SH-SY5Y (cell line): ENCODE measurements around the gene PAK4.

Experiments
- GATA2 ChIP-seq: IDR thresholded peaks from 2 replicates; pipeline ENCODE4 v1.6.1; 2011; ENCODE audit warnings: mild to moderate bottlenecking, low read depth, low read length
- GATA3 ChIP-seq: IDR thresholded peaks from 2 replicates; pipeline ENCODE4 v1.6.1; 2011; ENCODE audit warnings: low read depth, mild to moderate bottlenecking, low read length, moderate library complexity

The PAK4 gene

GRCh38 chr19:39197808-39198207, 72.2 kb downstream of the PAK4 start:
- TF ChIP-seq GATA2 = no peak
- no peak for TF ChIP-seq GATA3

GRCh38 chr19:39199025-39199424, 73.4 kb downstream of the PAK4 start:
- no peak for TF ChIP-seq GATA2
- TF ChIP-seq GATA3 = no peak

GRCh38 chr19:39200066-39200802, 74.6 kb downstream of the PAK4 start:
- no peak for TF ChIP-seq GATA3

- no peak for TF ChIP-seq GATA3
- TF ChIP-seq GATA2 = no peak
These were observed 75.2 kb downstream of the PAK4 start for GRCh38 chr19:39200803-39201115.

- TF ChIP-seq GATA3 (no peak), GATA2 (no peak)
These were observed 77.4 kb downstream of the PAK4 start for GRCh38 chr19:39202998-39203355.

GRCh38 chr19:39203372-39204341, 78.1 kb downstream of the PAK4 start, which contains the start of gene SYCN:
Gene SYCN, minus strand, starts transcription at chr19:39204263. Its CDS starts 9 bp downstream, at chr19:39204254.
- TF ChIP-seq GATA3 (no peak), GATA2 (no peak)

- TF ChIP-seq GATA3 (no peak), GATA2 (no peak)
These were observed 79.8 kb downstream of the PAK4 start for GRCh38 chr19:39205449-39205764.

- TF ChIP-seq GATA3 (no peak), GATA2 (no peak)
These were observed 80.5 kb downstream of the PAK4 start for GRCh38 chr19:39206122-39206521.

- no peak for TF ChIP-seq GATA2
- TF ChIP-seq GATA3 = no peak
These were observed 81.8 kb downstream of the PAK4 start for GRCh38 chr19:39207293-39207836.

GRCh38 chr19:39208175-39208795, 82.7 kb downstream of the PAK4 start:
- TF ChIP-seq GATA3 = no peak
- no peak for TF ChIP-seq GATA2

GRCh38 chr19:39209196-39209595, 83.6 kb downstream of the PAK4 start:
- TF ChIP-seq GATA2 = no peak
- TF ChIP-seq GATA3 = no peak

DNA sequence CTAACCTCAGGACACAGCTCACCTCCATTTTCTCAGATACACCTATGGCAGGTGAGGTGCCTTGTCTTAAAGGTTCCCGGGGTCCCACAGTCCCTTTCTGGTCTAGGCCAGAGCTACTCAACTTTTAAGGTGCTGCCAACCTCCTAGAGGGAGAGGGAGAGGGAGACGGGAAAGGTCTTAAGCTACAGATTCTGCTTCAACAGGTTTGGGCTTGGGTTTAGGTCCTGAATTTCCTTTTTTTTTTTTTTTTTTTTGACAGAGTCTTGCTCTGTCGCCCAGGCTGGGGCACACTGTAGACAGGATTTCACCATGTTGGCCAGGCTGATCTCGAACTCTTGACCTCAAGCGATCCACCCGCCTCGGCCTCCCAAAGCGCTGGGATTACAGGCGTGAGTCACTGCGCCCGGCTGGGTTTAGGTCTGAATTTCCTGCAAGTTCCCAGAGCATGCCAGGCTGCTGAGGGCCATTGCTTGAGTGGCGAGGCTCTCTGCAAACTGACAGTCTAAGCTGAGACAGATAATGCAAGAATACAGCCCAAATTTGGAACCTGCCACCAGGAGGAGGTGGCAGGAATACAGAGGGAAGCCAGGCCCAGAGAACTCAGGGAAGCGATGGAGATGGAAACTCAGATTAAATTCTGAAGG, 86.3 kb downstream of the PAK4 start:
- TF ChIP-seq GATA2 = no peak
- no peak for TF ChIP-seq GATA3

DNA sequence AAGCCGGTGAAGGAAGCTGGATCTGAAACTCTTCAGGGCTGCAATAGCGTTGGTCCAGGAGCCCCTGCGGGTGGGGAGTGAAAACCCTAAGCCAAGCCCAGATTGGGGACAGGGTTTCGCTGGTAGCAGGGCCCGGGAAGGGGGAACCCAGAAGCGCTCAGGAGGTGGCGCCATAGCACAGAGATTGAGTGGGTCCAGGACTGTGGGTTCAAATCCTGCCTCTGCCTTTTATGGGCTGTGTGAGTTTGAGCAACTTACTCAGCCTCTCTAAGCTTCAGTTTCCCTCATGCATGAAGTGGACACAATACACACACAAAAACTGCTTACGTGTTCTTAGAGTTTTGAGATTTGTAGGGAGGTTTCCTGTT, 86.8 kb downstream of the PAK4 start:
- TF ChIP-seq GATA3 (no peak), GATA2 (no peak)

DNA sequence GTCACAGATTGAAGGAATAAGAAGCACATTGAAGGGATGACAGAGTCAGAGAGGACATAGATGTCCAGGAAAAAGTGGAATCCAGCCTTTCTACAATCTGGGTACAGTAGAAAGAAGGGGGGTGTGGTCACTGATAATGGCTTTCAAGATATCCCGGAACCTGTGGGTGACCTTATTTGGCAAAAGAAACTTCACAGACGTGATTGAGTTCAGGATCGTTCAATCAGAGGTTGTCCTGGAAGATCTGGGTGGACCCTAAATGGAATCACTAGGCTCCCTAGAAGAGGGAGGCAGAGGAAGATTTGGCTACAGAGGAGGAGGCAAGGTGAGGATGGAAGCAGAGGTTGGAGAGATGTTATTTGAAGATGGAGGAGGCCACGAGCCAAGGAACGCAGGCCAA, 91.5 kb downstream of the PAK4 start:
- no peak for TF ChIP-seq GATA2
- TF ChIP-seq GATA3 = no peak
